H1 (cell line): ENCODE data around the gene CDH15. TPM values are rescaled to one million over a fixed set of nuclear protein-coding genes. Genes with fewer than 3 reads are reported as not detected.

Experiments
- CTCF ChIA-PET: fragments of 300-600 bp; sonication (Branson Sonifier 250); formaldehyde crosslinking; loops from one replicate; lab custom pipeline; 2021; ENCODE audit not compliant: partially characterized antibody; lab: Charles Lee
- POLR2A ChIA-PET: fragments of 300-600 bp; sonication (Branson Sonifier 250); formaldehyde crosslinking; loops from one replicate; lab custom pipeline; 2021; ENCODE audit warnings: inconsistent platforms; ENCODE audit not compliant: partially characterized antibody; lab: Charles Lee
- DNase-seq, 2 experiments: peaks; one replicate each; pipeline versions ENCODE4 v3.0.0 to v3.0.0-alpha.2; 2010 to 2022; ENCODE audit warnings: low spot score in 2 of 2, low read depth in 1 of 2, mixed read lengths in 1 of 2
- FAIRE-seq: peaks from 2 replicates; lab custom pipeline; 2011; peaks lifted over from hg19 to GRCh38; lab: Jason Lieb, UNC
- H2AFZ ChIP-seq: 2 replicates; pipeline ENCODE4 v1.8.1; 2012; ENCODE audit warnings: low read length, inconsistent platforms
- H2AK5ac ChIP-seq: 2 replicates; pipeline ENCODE4 v1.6.1; 2013; ENCODE audit warnings: low read depth, low read length
- H2BK120ac ChIP-seq: replicated peaks from 2 replicates; pipeline ENCODE3; 2013; ENCODE audit warnings: low read depth, low read length, inconsistent platforms
- H2BK12ac ChIP-seq: 2 replicates; pipeline ENCODE4 v1.6.1; 2013; ENCODE audit warnings: low read depth, low read length
- H2BK15ac ChIP-seq: 2 replicates; pipeline ENCODE4 v1.6.1; 2013; ENCODE audit warnings: low read length
- H2BK20ac ChIP-seq: 2 replicates; pipeline ENCODE4 v1.6.1; 2013; ENCODE audit warnings: low read length
- H2BK5ac ChIP-seq: 2 replicates; pipeline ENCODE4 v1.6.1; 2013; ENCODE audit warnings: low read depth, low read length
- H3K14ac ChIP-seq: 2 replicates; pipeline ENCODE4 v1.6.1; 2013; ENCODE audit warnings: inconsistent platforms; ENCODE audit not compliant: insufficient read length
- H3K18ac ChIP-seq: 2 replicates; pipeline ENCODE4 v1.6.1; 2013; ENCODE audit warnings: low read length; ENCODE audit errors: extremely low read depth
- H3K23ac ChIP-seq: 2 replicates; pipeline ENCODE4 v1.6.1; 2013; ENCODE audit warnings: inconsistent platforms; ENCODE audit not compliant: insufficient read length
- H3K23me2 ChIP-seq: 2 replicates; pipeline ENCODE4 v1.6.1; 2013; ENCODE audit warnings: low read depth, low read length
- H3K27ac ChIP-seq: 2 replicates; pipeline ENCODE4 v1.6.1; 2011; ENCODE audit warnings: low read depth, low read length, inconsistent platforms
- H3K27me3 ChIP-seq, 4 experiments: replicated peaks in 1 of 4; 1 replicate in 1 of 4; 2 replicates in 3 of 4; pipeline versions ENCODE4 v1.6.1 to v1.8.1; 2011 to 2013; ENCODE audit warnings: low read length in 3 of 4, mild to moderate bottlenecking in 3 of 4, inconsistent platforms in 2 of 4, mixed read lengths in 2 of 4, moderate library complexity in 1 of 4; ENCODE audit not compliant: control insufficient read depth in 3 of 4, insufficient read depth in 3 of 4; ENCODE audit errors: extremely low read depth in 1 of 4
- H3K36me3 ChIP-seq, 4 experiments: 2 replicates each; pipeline versions ENCODE4 v1.6.1 to v1.8.1; 2011 to 2013; ENCODE audit warnings: mild to moderate bottlenecking in 4 of 4, low read length in 3 of 4, moderate library complexity in 2 of 4, control low read depth in 1 of 4, inconsistent platforms in 1 of 4; ENCODE audit not compliant: insufficient read depth in 4 of 4, control insufficient read depth in 2 of 4
- H3K4ac ChIP-seq: replicated peaks from 2 replicates; pipeline ENCODE3; 2013; ENCODE audit warnings: low read length, low read depth, mixed read lengths, inconsistent platforms; ENCODE audit not compliant: insufficient read length
- H3K4me1 ChIP-seq, 4 experiments: replicated peaks in 1 of 4; 1 replicate in 1 of 4; 2 replicates in 3 of 4; pipeline versions ENCODE4 v1.6.1 to v1.8.1; 2011 to 2013; ENCODE audit warnings: low read length in 3 of 4, inconsistent platforms in 2 of 4, mixed read lengths in 1 of 4; ENCODE audit not compliant: insufficient read depth in 4 of 4, control insufficient read depth in 3 of 4
- H3K4me2 ChIP-seq, 2 experiments: 2 replicates each; pipeline versions ENCODE4 v1.6.1 to v1.8.1; 2011 to 2013; ENCODE audit warnings: low read depth in 2 of 2, low read length in 2 of 2, control low read depth in 1 of 2, inconsistent platforms in 1 of 2, mild to moderate bottlenecking in 1 of 2; ENCODE audit not compliant: insufficient read depth in 1 of 2
- H3K4me3 ChIP-seq, 4 experiments: fragments of 200-600, 300-600 bp in 1 of 4; sonication (generic), shearing (Covaris generic), sonication (Bioruptor Twin) in 1 of 4; 2 replicates each; pipeline versions ENCODE4 v1.5.1 to v1.8.1; 2011 to 2016; ENCODE audit warnings: low read length in 4 of 4, low read depth in 3 of 4, control low read depth in 2 of 4, inconsistent platforms in 2 of 4, mild to moderate bottlenecking in 2 of 4, mixed read lengths in 1 of 4, moderate library complexity in 1 of 4; ENCODE audit not compliant: insufficient read depth in 2 of 4; ENCODE audit errors: extremely low read depth in 1 of 4
- H3K56ac ChIP-seq: replicated peaks from 2 replicates; pipeline ENCODE3; 2013; ENCODE audit warnings: low read depth, mild to moderate bottlenecking, mixed read lengths, low read length, inconsistent platforms; ENCODE audit not compliant: insufficient read length
- H3K79me1 ChIP-seq: 2 replicates; pipeline ENCODE4 v1.6.1; 2013; ENCODE audit warnings: low read depth, low read length, control low read depth
- H3K79me2 ChIP-seq, 2 experiments: 2 replicates each; pipeline versions ENCODE4 v1.6.1 to v1.8.1; 2012 to 2013; ENCODE audit warnings: low read length in 2 of 2, mild to moderate bottlenecking in 2 of 2, inconsistent platforms in 1 of 2; ENCODE audit not compliant: insufficient read depth in 2 of 2, control insufficient read depth in 1 of 2
- H3K9ac ChIP-seq, 4 experiments: replicated peaks in 1 of 4; 1 replicate in 1 of 4; 2 replicates in 3 of 4; pipeline versions ENCODE4 v1.6.1 to v1.8.1; 2011 to 2013; ENCODE audit warnings: low read depth in 3 of 4, low read length in 3 of 4, control low read depth in 2 of 4, mild to moderate bottlenecking in 2 of 4, moderate library complexity in 2 of 4, inconsistent platforms in 1 of 4; ENCODE audit errors: extremely low read depth in 1 of 4
- H3K9me3 ChIP-seq, 2 experiments: 2 replicates each; pipeline versions ENCODE4 v1.6.1 to v1.8.1; 2012 to 2013; ENCODE audit warnings: mild to moderate bottlenecking in 2 of 2, moderate library complexity in 2 of 2, control low read depth in 1 of 2, inconsistent platforms in 1 of 2, low read depth in 1 of 2, low read length in 1 of 2, mixed read lengths in 1 of 2; ENCODE audit not compliant: insufficient read depth in 2 of 2
- H4K20me1 ChIP-seq, 2 experiments: replicated peaks in 1 of 2; 2 replicates each; pipeline versions ENCODE3 to v1.8.1; 2011 to 2013; ENCODE audit warnings: inconsistent platforms in 2 of 2, low read length in 2 of 2, mild to moderate bottlenecking in 1 of 2; ENCODE audit not compliant: insufficient read depth in 2 of 2, control insufficient read depth in 1 of 2
- H4K5ac ChIP-seq: 2 replicates; pipeline ENCODE4 v1.6.1; 2013; ENCODE audit warnings: low read length, low read depth, mixed read lengths, inconsistent platforms; ENCODE audit not compliant: insufficient read length
- H4K8ac ChIP-seq: 2 replicates; pipeline ENCODE4 v1.8.0; 2013; ENCODE audit warnings: mild to moderate bottlenecking, moderate library complexity, low read length, inconsistent platforms; ENCODE audit not compliant: insufficient read depth; ENCODE audit errors: extremely low read depth
- H4K91ac ChIP-seq: replicated peaks from 2 replicates; pipeline ENCODE3; 2013; ENCODE audit warnings: low read length, mixed read lengths, inconsistent platforms; ENCODE audit not compliant: insufficient read length
- BRCA1 ChIP-seq: IDR thresholded peaks from 2 replicates; pipeline ENCODE4 v1.6.1; 2012; ENCODE audit warnings: low read depth, low read length, improper control_type of control experiment
- CBX8 ChIP-seq: fragments of 300-800, 300-1000 bp; sonication (generic); IDR thresholded peaks from 2 replicates; pipeline ENCODE4 v1.7.1; 2016; ENCODE audit warnings: low read depth, low read length, borderline replicate concordance
- FOSL1 ChIP-seq: IDR thresholded peaks from 2 replicates; pipeline ENCODE4 v1.6.1; 2011; ENCODE audit warnings: mild to moderate bottlenecking, low read depth, low read length, moderate library complexity; ENCODE audit not compliant: insufficient read depth
- JUN ChIP-seq: IDR thresholded peaks from 2 replicates; pipeline ENCODE4 v1.6.1; 2011; ENCODE audit warnings: low read depth, mild to moderate bottlenecking, improper control_type of control experiment, low read length
- JUND ChIP-seq: IDR thresholded peaks from 2 replicates; pipeline ENCODE4 v1.6.1; 2011; ENCODE audit warnings: mild to moderate bottlenecking, improper control_type of control experiment, low read length
- POLR2AphosphoS5 ChIP-seq: IDR thresholded peaks from 2 replicates; pipeline ENCODE4 v1.6.1; 2011; ENCODE audit warnings: low read depth, low read length
- SAP30 ChIP-seq: fragments of 300-600 bp; sonication (generic); IDR thresholded peaks from 2 replicates; pipeline ENCODE4 v1.7.1; 2012; ENCODE audit warnings: low read length, moderate library complexity, mild to moderate bottlenecking, inconsistent platforms; ENCODE audit not compliant: insufficient read depth, insufficient replicate concordance
- WGBS, 2 experiments: shearing (Covaris generic) in 1 of 2; methylation state at CpG; one replicate each; pipeline versions ENCODE4 v1.1.6 to v1.1.7; 2013 to 2015; ENCODE audit warnings: low lambda C conversion rate in 2 of 2, mixed read lengths in 2 of 2, inconsistent platforms in 1 of 2, low coverage in 1 of 2, missing lambda C conversion rate in 1 of 2; ENCODE audit not compliant: insufficient replicate concordance in 2 of 2, insufficient coverage in 1 of 2, insufficient read length in 1 of 2; ENCODE audit errors: extremely low coverage in 1 of 2, missing lambda C conversion rate in 1 of 2; 5-methylcytosine and 5-hydroxymethylcytosine counted together
- polyA plus RNA-seq, 7 experiments: library from polyadenylated mRNA; depleted of rRNA in 3 of 7; stranded (reverse) in 5 of 7; unstranded in 2 of 7; fragments of >200 nt in 5 of 7; fragments of 200-250 nt in 2 of 7; gene quantifications; 1 replicate in 5 of 7; 2 replicates in 1 of 7; 4 replicates in 1 of 7; pipeline versions ENCODE4 v1.2.1 to v1.2.3, GENCODE V29; 2011 to 2013; ENCODE audit warnings: missing spikeins in 2 of 7, mixed read lengths in 2 of 7
- total RNA-seq: library from RNA; stranded (reverse); fragmentation: NEBNext Ultra II Directional; extraction: Animal tissue kit (Norgen Biotek cat#: 25700); gene quantifications from 2 replicates; pipeline ENCODE4 v1.2.1, GENCODE V29; 2021
- TF ChIP-seq, protein P1 (sequence below), 3 experiments: IDR thresholded peaks; 1 replicate in 2 of 3; 2 replicates in 1 of 3; pipeline versions ENCODE4 v1.5.1 to v1.6.1; 2011; ENCODE audit warnings: low read length in 3 of 3, mild to moderate bottlenecking in 3 of 3, inconsistent platforms in 2 of 3, low read depth in 1 of 3, moderate library complexity in 1 of 3; ENCODE audit not compliant: insufficient read depth in 1 of 3; ENCODE audit errors: control extremely low read depth in 1 of 3
- TF ChIP-seq, protein P2 (sequence below): IDR thresholded peaks from 2 replicates; pipeline ENCODE4 v1.6.1; 2011; ENCODE audit warnings: low read depth, mild to moderate bottlenecking, low read length; ENCODE audit not compliant: insufficient read depth

The CDH15 gene
- total and polyA plus RNA-seq, 2 of the 8 experiments (the other 6 are each of a cell fraction or from before 2014, with no cell fraction given): 0.50 to 0.82 TPM

- Histone ChIP-seq H3K4me3 (no peak overlapping the region), H3K9me3 (no peaks in the 10 kb centered on the region), H3K27me3 (no peaks in the 10 kb centered on the region; a peak in 2 of 7 replicates), H4K8ac (no peak overlapping the region; the same call in 1 of the 2 replicates), H3K4me2 (no peak overlapping the region), H2BK20ac (no peak overlapping the region), H3K4ac (no peak overlapping the region), H4K91ac (no peak overlapping the region), H4K5ac (no peak overlapping the region), H3K56ac (no peak overlapping the region), H2BK12ac (no peak overlapping the region), H3K27ac (no peak overlapping the region), H3K18ac (no peak overlapping the region), H3K14ac (no peak overlapping the region), H2BK15ac (no peak overlapping the region), H3K79me1 (no peaks in the 10 kb centered on the region), H2AFZ (no peak overlapping the region)
- WGBS, 2 experiments: 88% methylated on average over 16 of the region's 25 CpGs; no CpG with 5 or more reads in 1 of the 2 experiments
- POLR2A ChIA-PET: interaction anchor here (0.9 kb wide), 2 partner anchors 20 to 370 kb away, joined by 3 read pairs; partner anchors contain the start of gene SLC22A31
- CTCF ChIA-PET: interaction anchor here (0.7 to 3.0 kb wide), 6 partner anchors 9 to 417 kb away, joined by 3 to 11 read pairs (median 3); no protein-coding TSS in a partner anchor
- TF ChIP-seq JUND (no peak), FOSL1 (no peak), BRCA1 (no peak), POLR2AphosphoS5 (no peak), CBX8 (no peak), JUN (no peak), SAP30 (no peak)
- TF ChIP-seq, protein P1, sequence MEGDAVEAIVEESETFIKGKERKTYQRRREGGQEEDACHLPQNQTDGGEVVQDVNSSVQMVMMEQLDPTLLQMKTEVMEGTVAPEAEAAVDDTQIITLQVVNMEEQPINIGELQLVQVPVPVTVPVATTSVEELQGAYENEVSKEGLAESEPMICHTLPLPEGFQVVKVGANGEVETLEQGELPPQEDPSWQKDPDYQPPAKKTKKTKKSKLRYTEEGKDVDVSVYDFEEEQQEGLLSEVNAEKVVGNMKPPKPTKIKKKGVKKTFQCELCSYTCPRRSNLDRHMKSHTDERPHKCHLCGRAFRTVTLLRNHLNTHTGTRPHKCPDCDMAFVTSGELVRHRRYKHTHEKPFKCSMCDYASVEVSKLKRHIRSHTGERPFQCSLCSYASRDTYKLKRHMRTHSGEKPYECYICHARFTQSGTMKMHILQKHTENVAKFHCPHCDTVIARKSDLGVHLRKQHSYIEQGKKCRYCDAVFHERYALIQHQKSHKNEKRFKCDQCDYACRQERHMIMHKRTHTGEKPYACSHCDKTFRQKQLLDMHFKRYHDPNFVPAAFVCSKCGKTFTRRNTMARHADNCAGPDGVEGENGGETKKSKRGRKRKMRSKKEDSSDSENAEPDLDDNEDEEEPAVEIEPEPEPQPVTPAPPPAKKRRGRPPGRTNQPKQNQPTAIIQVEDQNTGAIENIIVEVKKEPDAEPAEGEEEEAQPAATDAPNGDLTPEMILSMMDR (IDR thresholded peaks at IDR 0.05; ENCODE audit: control extremely low read depth in 1 of 3, insufficient read depth in 1 of 3, low read depth in 1 of 3, low read length in 3 of 3): no peak
- TF ChIP-seq, protein P2, sequence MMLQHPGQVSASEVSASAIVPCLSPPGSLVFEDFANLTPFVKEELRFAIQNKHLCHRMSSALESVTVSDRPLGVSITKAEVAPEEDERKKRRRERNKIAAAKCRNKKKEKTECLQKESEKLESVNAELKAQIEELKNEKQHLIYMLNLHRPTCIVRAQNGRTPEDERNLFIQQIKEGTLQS: no peak
- TF ChIP-seq, all 59 proteins: peak for 0
- H3K9ac ChIP-seq: no peak overlapping the region
- peaks cover 0 to 1% of the 10 kb centered on the region in 2 experiments for H4K20me1 ChIP-seq
- no peaks in the 10 kb centered on the region for H3K36me3 ChIP-seq
- H3K23me2 ChIP-seq: no peaks in the 10 kb centered on the region
- H2BK5ac ChIP-seq: no peak overlapping the region
- H3K23ac ChIP-seq: no peak overlapping the region
- H2AK5ac ChIP-seq: no peak overlapping the region
- H3K4me1 ChIP-seq: no peaks in the 10 kb centered on the region
- H2BK120ac ChIP-seq: no peak overlapping the region
- FAIRE-seq (no peak), DNase-seq (peak in 1 of 2 experiments; percentile 41)
- H3K79me2 ChIP-seq: no peaks in the 10 kb centered on the region
Observed at GRCh38 chr16:89179656-89180315, 8.2 kb downstream of the CDH15 start.
